GM12878 (cell line): ENCODE measurements around the gene NRXN3. TPM values are rescaled to one million over a fixed set of nuclear protein-coding genes. Genes with fewer than 3 reads are reported as not detected.

Experiments
- ATAC-seq: fragments of 200-7000 bp; cut with Tn5 transposase; 3 replicates; pipeline ENCODE4 v1.9.1; 2020; ENCODE audit warnings: mild to moderate bottlenecking, moderate library complexity
- BruUV-seq: library from RNA; stranded (reverse); fragments of 400-500 nt; replicated peaks from 2 replicates; lab custom pipeline; 2021; lab: Mats Ljungman, UMichigan
- CTCF ChIA-PET: fragments of 300-600 bp; sonication (Branson Sonifier 250); formaldehyde crosslinking; extraction: SDS; loops from one replicate; lab custom pipeline; 2021; ENCODE audit warnings: inconsistent platforms; lab: Yijun Ruan, JAX
- POLR2A ChIA-PET: fragments of 350-600 bp; formaldehyde crosslinking; extraction: SDS; loops from one replicate; lab custom pipeline; 2021; ENCODE audit warnings: inconsistent platforms; lab: Charles Lee
- RAD21 ChIA-PET: fragments of 300-600 bp; sonication (Branson Sonifier 250); formaldehyde crosslinking; loops from one replicate; lab custom pipeline; 2023; ENCODE audit warnings: antibody characterized with exemption; ENCODE audit not compliant: unreplicated experiment; lab: Charles Lee
- SMC1A ChIA-PET: fragments of 300-600 bp; sonication (Branson Sonifier 250); formaldehyde crosslinking; loops from one replicate; lab custom pipeline; 2023; ENCODE audit not compliant: unreplicated experiment, uncharacterized antibody; lab: Charles Lee
- DNase-seq: peaks from one replicate; pipeline ENCODE4 v3.0.0-alpha.2; 2011; ENCODE audit warnings: low read depth, low spot score
- FAIRE-seq: peaks from 3 replicates; lab custom pipeline; 2011; peaks lifted over from hg19 to GRCh38; lab: Jason Lieb, UNC
- H2AFZ ChIP-seq: 2 replicates; pipeline ENCODE4 v1.6.0; 2011; ENCODE audit warnings: low read depth, low read length, control low read depth; ENCODE audit not compliant: control insufficient read depth
- H3K27ac ChIP-seq: 2 replicates; pipeline ENCODE4 v1.5.1; 2011; ENCODE audit warnings: control low read depth; ENCODE audit not compliant: control insufficient read depth, insufficient read depth
- H3K27me3 ChIP-seq, 2 experiments: replicated peaks in 1 of 2; 2 replicates each; pipeline versions ENCODE4 v1.6.0 to v1.6.1; 2011; ENCODE audit warnings: low read length in 1 of 2; ENCODE audit not compliant: control insufficient read depth in 2 of 2, insufficient read depth in 2 of 2
- H3K36me3 ChIP-seq, 2 experiments: 2 replicates each; pipeline ENCODE4 v1.5.1; 2011; ENCODE audit warnings: low read length in 1 of 2; ENCODE audit not compliant: control insufficient read depth in 2 of 2, insufficient read depth in 2 of 2
- H3K4me1 ChIP-seq: 2 replicates; pipeline ENCODE4 v1.6.1; 2011; ENCODE audit warnings: mild to moderate bottlenecking, low read length, moderate library complexity, mixed read lengths; ENCODE audit not compliant: control insufficient read depth, insufficient read depth
- H3K4me2 ChIP-seq: 2 replicates; pipeline ENCODE4 v1.6.0; 2011; ENCODE audit warnings: control low read depth; ENCODE audit not compliant: control insufficient read depth, insufficient read depth
- H3K4me3 ChIP-seq: fragments of 200-600 bp; sonication (generic); 2 replicates; pipeline ENCODE4 v1.5.1; 2016
- H3K79me2 ChIP-seq: 2 replicates; pipeline ENCODE4 v1.6.0; 2011; ENCODE audit warnings: low read length; ENCODE audit not compliant: control insufficient read depth, insufficient read depth
- H3K9ac ChIP-seq: 2 replicates; pipeline ENCODE4 v1.8.0; 2011; ENCODE audit warnings: low read length, control low read depth, mixed read lengths; ENCODE audit not compliant: control insufficient read depth, insufficient read depth
- H3K9me3 ChIP-seq: replicated peaks from 3 replicates; pipeline ENCODE4 v1.5.1; 2011; ENCODE audit warnings: mild to moderate bottlenecking, low read length; ENCODE audit not compliant: control insufficient read depth, insufficient read depth
- H4K20me1 ChIP-seq: 2 replicates; pipeline ENCODE4 v1.6.0; 2011; ENCODE audit not compliant: control insufficient read depth, insufficient read depth
- NFYA ChIP-seq: IDR thresholded peaks from 2 replicates; pipeline ENCODE4 v1.6.1; 2011; ENCODE audit warnings: low read depth, mild to moderate bottlenecking, low read length, improper control_type of control experiment, borderline replicate concordance
- NR2C2 ChIP-seq: IDR thresholded peaks from 2 replicates; pipeline ENCODE4 v1.6.1; 2011; ENCODE audit warnings: borderline replicate concordance, low read depth; ENCODE audit not compliant: control insufficient read depth, insufficient read length
- PML ChIP-seq: IDR thresholded peaks from 2 replicates; pipeline ENCODE4 v1.6.1; 2012; ENCODE audit warnings: low read length, inconsistent platforms
- RB1 ChIP-seq: fragments of 450-650 bp; formaldehyde crosslinking; IDR thresholded peaks from 2 replicates; pipeline ENCODE4 v1.6.1; 2017; ENCODE audit warnings: mild to moderate bottlenecking, borderline replicate concordance
- RFX5 ChIP-seq: IDR thresholded peaks from 2 replicates; pipeline ENCODE4 v1.6.1; 2011; ENCODE audit warnings: low read depth, low read length, improper control_type of control experiment
- SREBF1 ChIP-seq: IDR thresholded peaks from 2 replicates; pipeline ENCODE4 v1.6.1; 2012; ENCODE audit warnings: mild to moderate bottlenecking, low read length
- TARDBP ChIP-seq: IDR thresholded peaks from 2 replicates; pipeline ENCODE4 v1.6.1; 2016; ENCODE audit warnings: borderline replicate concordance
- TBL1XR1 ChIP-seq: IDR thresholded peaks from 2 replicates; pipeline ENCODE4 v1.6.1; 2012; ENCODE audit warnings: low read depth, low read length, improper control_type of control experiment
- WRNIP1 ChIP-seq: IDR thresholded peaks from 2 replicates; pipeline ENCODE4 v1.6.1; 2011; ENCODE audit warnings: low read depth, low read length, improper control_type of control experiment, borderline replicate concordance
- YY1 ChIP-seq: IDR thresholded peaks from 2 replicates; pipeline ENCODE4 v1.6.1; 2011; ENCODE audit warnings: low read depth, mild to moderate bottlenecking, low read length
- ZNF207 ChIP-seq: fragments of 450-650 bp; IDR thresholded peaks from 2 replicates; pipeline ENCODE4 v1.6.1; 2014; ENCODE audit warnings: antibody characterized with exemption, mild to moderate bottlenecking, borderline replicate concordance
- ZNF217 ChIP-seq: fragments of 450-650 bp; IDR thresholded peaks from 2 replicates; pipeline ENCODE4 v1.6.1; 2017; ENCODE audit warnings: antibody characterized with exemption, mild to moderate bottlenecking
- ZNF622 ChIP-seq: fragments of 450-650 bp; IDR thresholded peaks from 2 replicates; pipeline ENCODE4 v1.6.1; 2017; ENCODE audit warnings: mild to moderate bottlenecking, inconsistent platforms
- WGBS: methylation state at CpG from one replicate; pipeline ENCODE4 v1.1.6; 2016; ENCODE audit warnings: low lambda C conversion rate; ENCODE audit not compliant: insufficient replicate concordance, insufficient coverage; ENCODE audit errors: missing lambda C conversion rate; 5-methylcytosine and 5-hydroxymethylcytosine counted together
- in situ Hi-C: fragments of 300-500 bp; cut with MboI; formaldehyde crosslinking; loops from 9 replicates; pipeline ENCODE4 v1.14.3; 2018; ENCODE audit warnings: mixed read lengths
- intact Hi-C: fragments of 100-400 bp; cut with micrococcal nuclease; formaldehyde crosslinking; loops from one replicate; pipeline ENCODE4 v1.14.2; 2022; ENCODE audit not compliant: unreplicated experiment
- polyA plus RNA-seq, 11 experiments: library from polyadenylated mRNA; depleted of rRNA in 4 of 11; unstranded in 6 of 11; stranded (reverse) in 5 of 11; fragments of >200 nt; fragmentation: Nextera tagmentation in 4 of 11; fragmentation: Illumina TruSeq in 1 of 11; extraction: Ambion mirVana in 4 of 11; extraction: Trizol in 1 of 11; gene quantifications; 1 replicate in 1 of 11; 2 replicates in 10 of 11; pipeline versions ENCODE4 v1.2.1 to v1.2.3, GENCODE V29; 2011 to 2016; ENCODE audit warnings: inconsistent platforms in 2 of 11, missing spikeins in 2 of 11, low read depth in 1 of 11
- total RNA-seq, 4 experiments: library from RNA; depleted of rRNA in 3 of 4; stranded (reverse); fragments of >200 nt in 3 of 4; fragmentation: Illumina TruSeq in 1 of 4; extraction: Trizol in 1 of 4; gene quantifications; 2 replicates each; pipeline versions ENCODE4 v1.2.1 to v1.2.3, GENCODE V29; 2013 to 2021
- TF ChIP-seq, protein P1 (sequence below): fragments of 450-650 bp; IDR thresholded peaks from 2 replicates; pipeline ENCODE4 v1.6.1; 2017; ENCODE audit warnings: borderline replicate concordance
- TF ChIP-seq, protein P2 (sequence below): fragments of 450-650 bp; IDR thresholded peaks from 2 replicates; pipeline ENCODE4 v1.6.1; 2017; ENCODE audit warnings: mild to moderate bottlenecking, low read depth, inconsistent platforms; ENCODE audit not compliant: poor library complexity, severe bottlenecking

The NRXN3 gene
- total and polyA plus RNA-seq, 10 of the 15 experiments (the other 5 are each of a cell fraction or from before 2014, with no cell fraction given), result 0.52 to 3.3 (median 1.4) TPM

DNA sequence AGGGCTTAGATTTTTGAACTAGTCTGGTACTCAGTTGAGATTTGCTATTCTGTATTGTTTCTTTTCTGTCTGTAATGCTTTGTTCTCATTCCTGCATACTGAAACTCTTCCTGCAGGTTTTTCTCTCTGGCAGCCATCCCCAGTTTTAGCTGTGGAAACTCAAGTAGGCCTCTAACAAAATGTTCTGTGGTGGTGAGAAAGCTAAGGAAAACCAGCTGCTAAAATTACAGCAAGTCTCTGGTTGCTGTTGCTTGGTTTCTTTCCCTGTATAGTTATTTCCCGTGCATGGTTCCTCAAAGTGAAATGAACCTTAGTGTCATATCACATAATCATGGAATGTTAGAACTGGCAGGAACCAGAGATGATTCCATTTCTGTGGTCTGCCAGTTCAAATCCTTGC, 442.5 kb downstream of the NRXN3 start:
- 0% methylated on average over 1 of the region's 1 CpG for WGBS
- in situ Hi-C loops (no loop called here), intact Hi-C loops (no loop called here)
- Histone ChIP-seq H2AFZ (no peak overlapping the region), H3K9ac (no peak overlapping the region), H4K20me1 (no peaks in the 10 kb centered on the region), H3K27me3 (no peaks in the 10 kb centered on the region), H3K36me3 (no peaks in the 10 kb centered on the region), H3K4me2 (no peak overlapping the region), H3K27ac (no peak overlapping the region), H3K4me3 (no peak overlapping the region), H3K4me1 (no peaks in the 10 kb centered on the region), H3K9me3 (no peaks in the 10 kb centered on the region), H3K79me2 (no peaks in the 10 kb centered on the region)
- ATAC-seq (no peak), FAIRE-seq (no peak), DNase-seq (no peak)
- ChIA-PET SMC1A (interaction anchor here (1.2 kb wide), 1 partner anchor 16 kb away, joined by 4 read pairs; no protein-coding TSS in a partner anchor), CTCF (interaction anchor here (1.6 kb wide), 1 partner anchor 16 kb away, joined by 4 read pairs; no protein-coding TSS in a partner anchor), RAD21 (no interaction called here), POLR2A (no interaction called here)
- no TSS peak for BruUV-seq
- TF ChIP-seq RFX5, result no peak
- no peak for TF ChIP-seq PML
- TF ChIP-seq WRNIP1, result no peak
- TF ChIP-seq, protein P1, sequence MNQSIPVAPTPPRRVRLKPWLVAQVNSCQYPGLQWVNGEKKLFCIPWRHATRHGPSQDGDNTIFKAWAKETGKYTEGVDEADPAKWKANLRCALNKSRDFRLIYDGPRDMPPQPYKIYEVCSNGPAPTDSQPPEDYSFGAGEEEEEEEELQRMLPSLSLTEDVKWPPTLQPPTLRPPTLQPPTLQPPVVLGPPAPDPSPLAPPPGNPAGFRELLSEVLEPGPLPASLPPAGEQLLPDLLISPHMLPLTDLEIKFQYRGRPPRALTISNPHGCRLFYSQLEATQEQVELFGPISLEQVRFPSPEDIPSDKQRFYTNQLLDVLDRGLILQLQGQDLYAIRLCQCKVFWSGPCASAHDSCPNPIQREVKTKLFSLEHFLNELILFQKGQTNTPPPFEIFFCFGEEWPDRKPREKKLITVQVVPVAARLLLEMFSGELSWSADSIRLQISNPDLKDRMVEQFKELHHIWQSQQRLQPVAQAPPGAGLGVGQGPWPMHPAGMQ, result no peak
- TF ChIP-seq ZNF207, result no peak
- no peak for TF ChIP-seq TBL1XR1
- TF ChIP-seq ZNF622, result no peak

DNA sequence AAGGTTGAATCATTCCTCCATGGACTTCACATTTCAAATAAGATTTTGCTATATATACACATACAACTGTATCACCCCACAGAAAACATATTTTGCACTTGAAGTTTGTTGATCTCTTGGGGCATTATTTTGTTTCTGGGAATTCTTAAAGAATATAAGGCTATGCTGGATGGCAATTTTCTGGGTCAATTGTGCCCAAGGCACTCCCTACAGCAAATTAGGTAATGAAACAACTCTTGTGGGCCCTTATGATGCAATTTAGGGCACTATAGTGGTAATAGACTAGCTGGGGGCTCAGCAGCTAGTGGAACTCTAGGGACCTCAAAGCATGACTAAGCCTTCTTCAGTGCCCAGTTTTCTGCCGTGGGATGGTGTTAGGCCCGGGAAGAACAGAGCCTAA, 444.4 kb downstream of the NRXN3 start:
- no TSS peak for BruUV-seq
- H3K27ac ChIP-seq, result no peak overlapping the region
- intact Hi-C loops (no loop called here), in situ Hi-C loops (no loop called here)
- H3K9ac ChIP-seq, result no peak overlapping the region
- 20% methylated on average over 2 of the region's 2 CpGs for WGBS
- ATAC-seq (no peak), FAIRE-seq (no peak), DNase-seq (no peak)
- H3K27me3 ChIP-seq, result no peaks in the 10 kb centered on the region
- POLR2A ChIA-PET, result no interaction called here
- no peaks in the 10 kb centered on the region for H3K36me3 ChIP-seq
- CTCF ChIA-PET, result no interaction called here
- H3K9me3 ChIP-seq, result no peaks in the 10 kb centered on the region
- no peaks in the 10 kb centered on the region for H3K79me2 ChIP-seq
- no peak overlapping the region for H3K4me2 ChIP-seq
- RAD21 ChIA-PET, result no interaction called here
- no peak overlapping the region for H2AFZ ChIP-seq
- no peaks in the 10 kb centered on the region for H3K4me1 ChIP-seq
- no peak overlapping the region for H3K4me3 ChIP-seq
- H4K20me1 ChIP-seq, result no peaks in the 10 kb centered on the region
- SMC1A ChIA-PET, result no interaction called here
- TF ChIP-seq TARDBP, result no peak
- TF ChIP-seq NFYA, result no peak
- TF ChIP-seq SREBF1, result no peak
- TF ChIP-seq YY1, result no peak
- no peak for TF ChIP-seq RB1
- no peak for TF ChIP-seq NR2C2
- no peak for TF ChIP-seq ZNF217
- TF ChIP-seq, protein P2, sequence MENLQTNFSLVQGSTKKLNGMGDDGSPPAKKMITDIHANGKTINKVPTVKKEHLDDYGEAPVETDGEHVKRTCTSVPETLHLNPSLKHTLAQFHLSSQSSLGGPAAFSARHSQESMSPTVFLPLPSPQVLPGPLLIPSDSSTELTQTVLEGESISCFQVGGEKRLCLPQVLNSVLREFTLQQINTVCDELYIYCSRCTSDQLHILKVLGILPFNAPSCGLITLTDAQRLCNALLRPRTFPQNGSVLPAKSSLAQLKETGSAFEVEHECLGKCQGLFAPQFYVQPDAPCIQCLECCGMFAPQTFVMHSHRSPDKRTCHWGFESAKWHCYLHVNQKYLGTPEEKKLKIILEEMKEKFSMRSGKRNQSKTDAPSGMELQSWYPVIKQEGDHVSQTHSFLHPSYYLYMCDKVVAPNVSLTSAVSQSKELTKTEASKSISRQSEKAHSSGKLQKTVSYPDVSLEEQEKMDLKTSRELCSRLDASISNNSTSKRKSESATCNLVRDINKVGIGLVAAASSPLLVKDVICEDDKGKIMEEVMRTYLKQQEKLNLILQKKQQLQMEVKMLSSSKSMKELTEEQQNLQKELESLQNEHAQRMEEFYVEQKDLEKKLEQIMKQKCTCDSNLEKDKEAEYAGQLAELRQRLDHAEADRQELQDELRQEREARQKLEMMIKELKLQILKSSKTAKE, result no peak
